HG03460 (cell line): ENCODE data around the gene NEUROD4.

Experiments used
- ATAC-seq: cut with Tn5 transposase; IDR thresholded peaks from one replicate; pipeline ENCODE4 v1.9.1; 2021; ENCODE audit not compliant: unreplicated experiment

NEUROD4 gene

GRCh38 chr12:55058082-55058481 is 38.3 kb downstream of the NEUROD4 start:
- no peak for ATAC-seq

DNA sequence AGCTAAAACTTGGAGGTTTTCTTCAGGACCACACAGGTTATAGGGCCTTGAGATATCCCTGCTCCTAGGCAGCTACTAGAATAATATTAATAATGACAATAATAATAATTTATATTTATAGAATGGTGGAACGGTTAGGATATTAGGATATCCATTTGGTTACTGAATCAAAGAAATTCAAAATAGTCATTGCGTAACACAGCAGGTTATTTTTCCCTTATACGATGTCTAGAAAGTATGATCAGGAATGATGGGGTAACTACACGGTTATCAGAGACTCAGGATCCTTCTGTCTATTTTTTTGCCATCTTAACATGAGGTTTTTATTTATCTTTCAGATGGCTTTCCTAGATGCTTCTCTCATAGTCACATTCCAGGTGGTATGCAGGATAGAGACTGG is 39.0 kb downstream of the NEUROD4 start:
- ATAC-seq, result no peak

GRCh38 chr12:55060470-55060869 is 40.7 kb downstream of the NEUROD4 start:
- ATAC-seq, result peak; percentile 99

GRCh38 chr12:55061024-55061423 is 41.2 kb downstream of the NEUROD4 start:
- ATAC-seq, result no peak

DNA sequence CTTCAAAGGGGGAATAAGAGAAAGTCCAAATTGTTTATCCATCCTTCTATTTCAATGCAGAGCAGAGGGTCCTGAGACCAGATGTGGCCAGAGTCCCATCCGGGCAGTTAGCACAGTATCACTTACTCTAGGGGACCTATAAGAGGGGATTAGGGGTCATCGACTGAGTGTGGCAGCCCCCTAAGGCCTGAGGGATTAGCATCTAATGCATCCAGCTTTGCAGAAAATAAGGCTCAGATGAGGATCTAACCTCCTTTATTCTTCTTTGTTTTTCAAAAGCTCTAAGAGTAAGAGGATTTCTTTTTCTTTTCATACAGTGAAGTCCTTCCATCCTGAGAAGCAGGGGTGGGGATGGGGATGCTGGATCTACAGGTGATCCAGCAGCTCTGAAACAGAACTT is 43.5 kb downstream of the NEUROD4 start:
- ATAC-seq, result no peak

GRCh38 chr12:55065535-55065934 is 45.8 kb downstream of the NEUROD4 start:
- no peak for ATAC-seq

DNA sequence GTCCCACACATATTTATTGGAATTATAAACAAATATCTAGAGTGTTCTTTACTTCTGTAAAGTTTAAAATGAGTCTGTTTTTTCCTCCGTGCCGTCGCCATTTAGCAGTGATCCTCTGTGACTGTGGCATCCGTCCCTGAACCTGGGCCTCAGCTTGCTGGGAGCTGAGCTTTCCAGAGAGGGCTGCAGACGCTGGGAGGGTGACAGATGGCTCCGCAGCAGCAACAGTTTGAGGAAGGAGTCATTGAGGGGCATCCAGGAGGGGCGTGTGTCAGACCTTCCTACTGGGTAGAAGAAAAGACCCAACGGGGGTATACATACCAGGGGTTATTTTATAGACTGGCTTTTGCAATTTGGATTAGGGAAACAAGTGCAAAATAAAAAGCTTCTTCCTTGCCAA is 47.9 kb downstream of the NEUROD4 start:
- no peak for ATAC-seq

- ATAC-seq, result no peak
Observed at GRCh38 chr12:55068416-55069010, 48.7 kb downstream of the NEUROD4 start.

- ATAC-seq, result no peak
Observed at GRCh38 chr12:55072083-55072482, 52.3 kb downstream of the NEUROD4 start.

- peak; percentile 63 for ATAC-seq
Observed at GRCh38 chr12:55073043-55074022, 53.6 kb downstream of the NEUROD4 start.

GRCh38 chr12:55074806-55075205 is 55.0 kb downstream of the NEUROD4 start:
- no peak for ATAC-seq
